CD14-positive monocyte (primary cell): ENCODE data around the gene TRAF3. TPM values are rescaled to one million over a fixed set of nuclear protein-coding genes. Genes with fewer than 3 reads are reported as not detected.

ENCODE experiments used
- DNase-seq, 3 donors: peaks; one replicate each; pipeline ENCODE4 v3.0.0-alpha.2; 2011 to 2022
- H2AFZ ChIP-seq: 2 replicates; pipeline ENCODE4 v1.6.0; 2012; ENCODE audit warnings: mild to moderate bottlenecking, low read depth, low read length, inconsistent platforms; ENCODE audit not compliant: insufficient read depth, poor library complexity, severe bottlenecking
- H3K27ac ChIP-seq, 2 donors: 1 replicate in 1 of 2; 2 replicates in 1 of 2; pipeline ENCODE4 v1.5.1; 2012 to 2013; ENCODE audit warnings: low read length in 2 of 2, control low read depth in 1 of 2, inconsistent platforms in 1 of 2, low read depth in 1 of 2, mild to moderate bottlenecking in 1 of 2
- H3K27me3 ChIP-seq, 2 donors: one replicate each; pipeline versions ENCODE4 v1.6.0 to v1.6.1; 2011 to 2013; ENCODE audit warnings: low read length in 2 of 2; ENCODE audit not compliant: control insufficient read depth in 2 of 2, insufficient read depth in 2 of 2
- H3K36me3 ChIP-seq, 2 donors: replicated peaks in 1 of 2; 1 replicate in 1 of 2; 2 replicates in 1 of 2; pipeline versions ENCODE4 v1.5.1 to v1.6.1; 2012 to 2013; ENCODE audit warnings: low read length in 2 of 2, control low read depth in 1 of 2, inconsistent platforms in 1 of 2, mild to moderate bottlenecking in 1 of 2; ENCODE audit not compliant: insufficient read depth in 2 of 2, control insufficient read depth in 1 of 2
- H3K4me1 ChIP-seq, 2 donors: 1 replicate in 1 of 2; 2 replicates in 1 of 2; pipeline versions ENCODE4 v1.5.1 to v1.6.1; 2012 to 2013; ENCODE audit warnings: low read length in 2 of 2, control low read depth in 1 of 2, inconsistent platforms in 1 of 2, mild to moderate bottlenecking in 1 of 2, moderate library complexity in 1 of 2; ENCODE audit not compliant: insufficient read depth in 2 of 2, control insufficient read depth in 1 of 2
- H3K4me2 ChIP-seq: replicated peaks from 2 replicates; pipeline ENCODE3; 2012; ENCODE audit warnings: low read length, moderate library complexity, mild to moderate bottlenecking; ENCODE audit not compliant: poor library complexity, severe bottlenecking; ENCODE audit errors: extremely low read depth
- H3K4me3 ChIP-seq, 3 experiments: fragments of 200-600 bp in 1 of 3; sonication (generic) in 1 of 3; replicated peaks in 1 of 3; 1 replicate in 2 of 3; 2 replicates in 1 of 3; pipeline ENCODE4 v1.5.1; 2011 to 2013; ENCODE audit warnings: low read length in 3 of 3, mild to moderate bottlenecking in 3 of 3, control low read depth in 2 of 3, low read depth in 2 of 3, inconsistent platforms in 1 of 3, moderate library complexity in 1 of 3
- H3K79me2 ChIP-seq: 2 replicates; pipeline ENCODE4 v1.6.0; 2012; ENCODE audit warnings: mild to moderate bottlenecking, control low read depth, inconsistent platforms, low read length, moderate library complexity; ENCODE audit not compliant: insufficient read depth
- H3K9ac ChIP-seq: 2 replicates; pipeline ENCODE4 v1.6.0; 2017; ENCODE audit warnings: low read length, mild to moderate bottlenecking; ENCODE audit not compliant: insufficient read depth, poor library complexity, severe bottlenecking
- H3K9me3 ChIP-seq, 2 donors: replicated peaks in 1 of 2; 1 replicate in 1 of 2; 2 replicates in 1 of 2; pipeline versions ENCODE4 v1.5.1 to v1.6.1; 2012 to 2013; ENCODE audit warnings: low read length in 2 of 2, control low read depth in 1 of 2; ENCODE audit not compliant: control insufficient read depth in 1 of 2, insufficient read depth in 1 of 2
- H4K20me1 ChIP-seq: 2 replicates; pipeline ENCODE4 v1.6.0; 2012; ENCODE audit warnings: mild to moderate bottlenecking, low read length, control low read depth, moderate library complexity; ENCODE audit not compliant: insufficient read depth
- H3K27ac Mint-ChIP-seq, 7 donors: one replicate each; pipeline ENCODE4 v1.8.0; 2020; ENCODE audit warnings: mild to moderate bottlenecking in 7 of 7, mixed read lengths in 7 of 7, moderate library complexity in 6 of 7, inconsistent platforms in 2 of 7
- H3K27me3 Mint-ChIP-seq, 3 donors: one replicate each; pipeline ENCODE4 v1.8.0; 2021 to 2022; ENCODE audit warnings: low read depth in 3 of 3, mild to moderate bottlenecking in 3 of 3, mixed read lengths in 3 of 3, moderate library complexity in 3 of 3, inconsistent platforms in 1 of 3
- H3K36me3 Mint-ChIP-seq, 2 donors: one replicate each; pipeline ENCODE4 v1.8.0; 2020; ENCODE audit warnings: mixed read lengths in 2 of 2, inconsistent platforms in 1 of 2, mild to moderate bottlenecking in 1 of 2
- H3K4me1 Mint-ChIP-seq: one replicate; pipeline ENCODE4 v1.8.0; 2020; ENCODE audit warnings: mild to moderate bottlenecking, mixed read lengths
- H3K4me3 Mint-ChIP-seq, 2 donors: one replicate each; pipeline ENCODE4 v1.8.0; 2020; ENCODE audit warnings: mild to moderate bottlenecking in 2 of 2, mixed read lengths in 2 of 2, moderate library complexity in 1 of 2
- H3K9me3 Mint-ChIP-seq, 7 donors: one replicate each; pipeline ENCODE4 v1.8.0; 2020 to 2022; ENCODE audit warnings: mixed read lengths in 7 of 7, mild to moderate bottlenecking in 6 of 7, moderate library complexity in 6 of 7, inconsistent platforms in 2 of 7
- WGBS: methylation state at CpG from one replicate; pipeline ENCODE4 v1.1.5; 2013; ENCODE audit warnings: missing lambda C conversion rate; ENCODE audit not compliant: insufficient coverage; 5-methylcytosine and 5-hydroxymethylcytosine counted together
- intact Hi-C, 2 donors: fragments of 100-400 bp; cut with micrococcal nuclease; formaldehyde crosslinking; loops; one replicate each; pipeline versions ENCODE4 v1.15.0 to v1.15.1; 2023
- polyA plus RNA-seq, 3 donors: library from polyadenylated mRNA; depleted of rRNA in 1 of 3; unstranded in 2 of 3; stranded (reverse) in 1 of 3; fragments of 300-500 nt in 2 of 3; fragments of >200 nt in 1 of 3; fragmentation: Illumina TruSeq in 2 of 3; gene quantifications; 1 replicate in 2 of 3; 2 replicates in 1 of 3; pipeline ENCODE4 v1.2.3, GENCODE V29; 2012 to 2021
- TF ChIP-seq, protein P1 (sequence below): fragments of 200-600 bp; IDR thresholded peaks from one replicate; pipeline ENCODE4 v1.8.0; 2022; ENCODE audit warnings: antibody characterized with exemption, mild to moderate bottlenecking

Gene TRAF3
- polyA plus RNA-seq, 3 donors = 12.0 to 37.6 (median 17.3) TPM

DNA sequence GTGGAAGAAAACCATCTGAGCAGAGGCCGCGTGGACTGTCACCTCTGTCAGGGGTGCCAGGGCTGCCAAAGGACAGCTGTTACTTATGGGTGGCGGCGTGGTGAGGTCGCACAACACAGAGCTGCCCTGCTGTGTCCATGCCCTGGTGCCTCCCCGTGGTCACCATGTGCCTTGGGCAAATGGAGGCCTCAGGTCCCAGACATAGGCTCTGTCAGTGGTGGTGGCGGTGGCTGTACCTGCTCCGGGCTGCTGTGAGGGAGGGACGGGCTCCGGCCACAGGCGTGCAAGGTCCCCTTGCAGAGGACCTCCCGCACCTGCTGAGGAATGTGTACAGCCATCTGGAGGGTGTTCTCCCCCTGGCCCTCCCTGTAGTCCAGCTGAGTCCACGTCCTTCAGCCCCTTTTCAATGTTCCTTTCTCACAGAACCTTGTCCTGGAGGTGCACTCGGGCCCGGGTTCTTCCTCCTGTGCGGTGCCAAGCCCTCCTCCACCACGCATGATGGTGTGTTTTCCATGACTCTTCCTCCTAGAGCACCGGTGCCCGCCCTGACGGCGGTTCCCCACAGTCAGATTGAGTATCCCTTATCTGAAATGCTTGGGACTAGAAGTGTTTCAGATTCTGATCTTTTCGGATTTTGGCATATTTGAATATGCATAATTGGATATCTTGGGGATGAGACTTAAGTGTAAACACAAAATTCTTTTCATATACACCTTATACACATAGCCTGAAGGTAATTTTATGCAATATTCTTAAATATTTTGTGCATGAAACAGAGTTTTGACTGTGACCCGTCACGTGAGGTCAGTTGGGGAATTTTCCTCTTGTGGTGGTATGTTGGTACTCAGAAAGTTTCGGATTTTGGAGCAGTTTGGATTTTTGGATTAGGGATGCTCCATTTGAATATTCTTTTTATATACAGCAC lies 49.8 kb downstream of the TRAF3 start:
- Histone ChIP-seq H3K36me3 (peaks cover 13 to 44% of the 10 kb centered on the region in 2 donors), H3K9me3 (no peaks in the 10 kb centered on the region), H3K4me2 (no peak overlapping the region), H3K9ac (no peak overlapping the region), H3K4me3 (no peak overlapping the region), H2AFZ (no peak overlapping the region), H3K79me2 (peaks cover 85% of the 10 kb centered on the region), H4K20me1 (peaks cover 99% of the 10 kb centered on the region), H3K27me3 (no peaks in the 10 kb centered on the region), H3K27ac (no peak overlapping the region), H3K4me1 (no peaks in the 10 kb centered on the region)
- DNase-seq = no peak
- intact Hi-C loops = no loop called here
- Mint-ChIP-seq H3K36me3 (peaks cover 28 to 29% of the 10 kb centered on the region in 2 donors), H3K27me3 (peaks cover 0 to 1% (median 0%) of the 10 kb centered on the region in 3 donors), H3K4me3 (no peak overlapping the region), H3K4me1 (peaks cover 8% of the 10 kb centered on the region), H3K9me3 (no peaks in the 10 kb centered on the region), H3K27ac (no peak overlapping the region)
- 100% methylated on average over 10 of the region's 25 CpGs for WGBS
- TF ChIP-seq, protein P1, sequence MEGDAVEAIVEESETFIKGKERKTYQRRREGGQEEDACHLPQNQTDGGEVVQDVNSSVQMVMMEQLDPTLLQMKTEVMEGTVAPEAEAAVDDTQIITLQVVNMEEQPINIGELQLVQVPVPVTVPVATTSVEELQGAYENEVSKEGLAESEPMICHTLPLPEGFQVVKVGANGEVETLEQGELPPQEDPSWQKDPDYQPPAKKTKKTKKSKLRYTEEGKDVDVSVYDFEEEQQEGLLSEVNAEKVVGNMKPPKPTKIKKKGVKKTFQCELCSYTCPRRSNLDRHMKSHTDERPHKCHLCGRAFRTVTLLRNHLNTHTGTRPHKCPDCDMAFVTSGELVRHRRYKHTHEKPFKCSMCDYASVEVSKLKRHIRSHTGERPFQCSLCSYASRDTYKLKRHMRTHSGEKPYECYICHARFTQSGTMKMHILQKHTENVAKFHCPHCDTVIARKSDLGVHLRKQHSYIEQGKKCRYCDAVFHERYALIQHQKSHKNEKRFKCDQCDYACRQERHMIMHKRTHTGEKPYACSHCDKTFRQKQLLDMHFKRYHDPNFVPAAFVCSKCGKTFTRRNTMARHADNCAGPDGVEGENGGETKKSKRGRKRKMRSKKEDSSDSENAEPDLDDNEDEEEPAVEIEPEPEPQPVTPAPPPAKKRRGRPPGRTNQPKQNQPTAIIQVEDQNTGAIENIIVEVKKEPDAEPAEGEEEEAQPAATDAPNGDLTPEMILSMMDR = no peak

DNA sequence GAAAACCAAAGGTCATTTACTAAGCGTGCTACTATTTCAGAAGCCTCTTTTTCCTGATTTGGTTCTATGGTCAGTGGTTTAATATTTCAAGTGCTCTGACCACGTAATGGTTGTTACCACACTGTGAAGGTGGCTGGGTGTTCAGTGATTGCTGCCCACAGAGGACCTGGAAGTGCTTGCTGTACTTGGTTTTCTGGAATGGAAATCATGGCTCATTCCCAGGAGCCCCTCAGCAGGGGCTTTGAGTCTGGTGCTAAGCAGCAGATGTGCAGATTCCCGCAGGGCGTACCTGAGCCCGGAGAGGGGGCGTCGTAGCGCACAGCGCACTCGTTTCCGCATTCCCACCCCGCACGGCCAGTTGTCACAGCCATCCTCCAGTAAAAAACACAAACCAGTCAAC lies 50.5 kb downstream of the TRAF3 start:
- Histone ChIP-seq H3K27me3 (no peaks in the 10 kb centered on the region), H3K4me2 (no peak overlapping the region), H3K4me3 (no peak overlapping the region), H3K79me2 (peaks cover 79% of the 10 kb centered on the region), H3K36me3 (peaks cover 13 to 50% of the 10 kb centered on the region in 2 donors), H3K9me3 (no peaks in the 10 kb centered on the region), H3K27ac (no peak overlapping the region), H3K9ac (no peak overlapping the region), H2AFZ (no peak overlapping the region), H3K4me1 (no peaks in the 10 kb centered on the region), H4K20me1 (peaks cover 99% of the 10 kb centered on the region)
- intact Hi-C loops = no loop called here
- 89% methylated on average over 2 of the region's 13 CpGs for WGBS
- Mint-ChIP-seq H3K9me3 (no peaks in the 10 kb centered on the region), H3K27ac (peak overlapping the region in 1 of 7 donors; percentile 2), H3K27me3 (peaks cover 0 to 2% (median 1%) of the 10 kb centered on the region in 3 donors), H3K4me1 (peaks cover 8% of the 10 kb centered on the region), H3K36me3 (peaks cover 29 to 36% of the 10 kb centered on the region in 2 donors), H3K4me3 (no peak overlapping the region)
- DNase-seq = no peak
- TF ChIP-seq, protein P1 = no peak
